ENCODE measurements around the gene P2RX7.
"Not testable (repeated sequence)": the region's sequence is repeated elsewhere in the genome, so short reads cannot be mapped to it uniquely, and the experiment has no call there.

The P2RX7 gene

GRCh38 chr12:121154793-121155375, 22.2 kb downstream of the P2RX7 start:
- TF ChIP-seq CTCF (IDR thresholded peaks at IDR 0.05; ENCODE audit: insufficient read depth, missing control alignments) = no peak
- DNase-seq (ENCODE audit: insufficient read length, low spot score) (no peak), FAIRE-seq (no peak)

- no peak for FAIRE-seq
- no peak for TF ChIP-seq CTCF (IDR thresholded peaks at IDR 0.05; ENCODE audit: insufficient read depth, missing control alignments)
- DNase-seq (ENCODE audit: insufficient read length, low spot score) = no peak
These were observed 23.7 kb downstream of the P2RX7 start for GRCh38 chr12:121156365-121156764.

GRCh38 chr12:121158085-121158484, 25.4 kb downstream of the P2RX7 start:
- TF ChIP-seq CTCF (IDR thresholded peaks at IDR 0.05; ENCODE audit: insufficient read depth, missing control alignments) = no peak
- no peak for FAIRE-seq
- DNase-seq (ENCODE audit: insufficient read length, low spot score) = no peak

- not testable (repeated sequence) for DNase-seq (ENCODE audit: insufficient read length, low spot score); FAIRE-seq
These were observed 26.2 kb downstream of the P2RX7 start for GRCh38 chr12:121158728-121159351.

GRCh38 chr12:121159467-121160307, 27.0 kb downstream of the P2RX7 start:
- no peak for DNase-seq (ENCODE audit: insufficient read length, low spot score)
- no peak for FAIRE-seq
- TF ChIP-seq CTCF (IDR thresholded peaks at IDR 0.05; ENCODE audit: insufficient read depth, missing control alignments) = no peak

GRCh38 chr12:121162384-121162783, 29.7 kb downstream of the P2RX7 start:
- DNase-seq (ENCODE audit: insufficient read length, low spot score) (no peak), FAIRE-seq (no peak)

GRCh38 chr12:121162985-121163384, 30.3 kb downstream of the P2RX7 start:
- no peak for TF ChIP-seq CTCF (IDR thresholded peaks at IDR 0.05; ENCODE audit: insufficient read depth, missing control alignments)
- no peak for DNase-seq (ENCODE audit: insufficient read length, low spot score)
- no peak for FAIRE-seq

More at GRCh38 chr12:121162384-121162783, 29.7 kb downstream of the P2RX7 start:
- TF ChIP-seq CTCF (IDR thresholded peaks at IDR 0.05; ENCODE audit: insufficient read depth, missing control alignments) = no peak

GRCh38 chr12:121164839-121165238, 32.2 kb downstream of the P2RX7 start:
- DNase-seq (ENCODE audit: insufficient read length, low spot score); FAIRE-seq: not testable (repeated sequence)

Data from D721Med (cell line).